ENCODE results near the gene ZC3H11A.

Gene ZC3H11A

GRCh38 chr1:203799971-203800370 lies 4.5 kb downstream of the ZC3H11A start:
- H3K4me2 ChIP-seq: no peak overlapping the region
- H3K27ac ChIP-seq: no peak overlapping the region
- H3K9ac ChIP-seq: no peak overlapping the region
- no peak overlapping the region for H3K4me3 ChIP-seq (IDR thresholded peaks at IDR 0.05; ENCODE audit: insufficient read depth, low read depth, low read length)
- H4K20me1 ChIP-seq (ENCODE audit: insufficient read depth): peaks cover 11% of the 10 kb centered on the region; the same call in 1 of the 2 replicates
- no peak overlapping the region for H2AFZ ChIP-seq (ENCODE audit: low read depth)
- H3K79me2 ChIP-seq (ENCODE audit: insufficient read depth, low read depth): peaks cover 88% of the 10 kb centered on the region
- peaks cover 40% of the 10 kb centered on the region for H3K4me1 ChIP-seq (ENCODE audit: low read depth, poor library complexity, severe bottlenecking)
- TF ChIP-seq, protein P1, sequence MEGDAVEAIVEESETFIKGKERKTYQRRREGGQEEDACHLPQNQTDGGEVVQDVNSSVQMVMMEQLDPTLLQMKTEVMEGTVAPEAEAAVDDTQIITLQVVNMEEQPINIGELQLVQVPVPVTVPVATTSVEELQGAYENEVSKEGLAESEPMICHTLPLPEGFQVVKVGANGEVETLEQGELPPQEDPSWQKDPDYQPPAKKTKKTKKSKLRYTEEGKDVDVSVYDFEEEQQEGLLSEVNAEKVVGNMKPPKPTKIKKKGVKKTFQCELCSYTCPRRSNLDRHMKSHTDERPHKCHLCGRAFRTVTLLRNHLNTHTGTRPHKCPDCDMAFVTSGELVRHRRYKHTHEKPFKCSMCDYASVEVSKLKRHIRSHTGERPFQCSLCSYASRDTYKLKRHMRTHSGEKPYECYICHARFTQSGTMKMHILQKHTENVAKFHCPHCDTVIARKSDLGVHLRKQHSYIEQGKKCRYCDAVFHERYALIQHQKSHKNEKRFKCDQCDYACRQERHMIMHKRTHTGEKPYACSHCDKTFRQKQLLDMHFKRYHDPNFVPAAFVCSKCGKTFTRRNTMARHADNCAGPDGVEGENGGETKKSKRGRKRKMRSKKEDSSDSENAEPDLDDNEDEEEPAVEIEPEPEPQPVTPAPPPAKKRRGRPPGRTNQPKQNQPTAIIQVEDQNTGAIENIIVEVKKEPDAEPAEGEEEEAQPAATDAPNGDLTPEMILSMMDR (conservative IDR thresholded peaks at IDR 0.05; ENCODE audit: low read depth, low read length): no peak
- peaks cover 11% of the 10 kb centered on the region; the same call in 1 of the 2 replicates for H3K36me3 ChIP-seq (ENCODE audit: insufficient read depth)
- no peaks in the 10 kb centered on the region for H3K27me3 ChIP-seq (ENCODE audit: insufficient read depth, low read depth)

DNA sequence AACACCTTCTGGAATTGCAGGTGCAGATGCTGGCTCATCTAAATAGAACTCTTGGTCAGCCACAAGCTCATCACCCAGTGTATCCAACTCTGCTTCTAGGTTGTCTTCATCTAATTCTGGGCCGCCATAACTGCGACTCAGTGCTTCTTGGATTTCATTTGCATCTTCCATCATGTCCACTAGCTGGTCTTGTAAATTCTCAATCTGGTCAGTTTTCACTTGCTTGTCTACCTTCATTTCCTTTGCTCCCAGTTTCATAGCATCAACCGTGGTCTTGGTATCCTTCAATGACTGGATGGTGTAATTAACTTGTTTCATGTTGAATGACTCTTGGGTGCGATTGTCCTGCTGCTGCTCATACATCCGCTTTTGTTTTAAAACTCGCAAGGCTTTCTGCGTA lies 10.3 kb downstream of the ZC3H11A start:
- no peak overlapping the region for H3K9ac ChIP-seq
- H3K36me3 ChIP-seq (ENCODE audit: insufficient read depth): peaks cover 5% of the 10 kb centered on the region; the same call in 1 of the 2 replicates
- TF ChIP-seq, protein P1 (conservative IDR thresholded peaks at IDR 0.05; ENCODE audit: low read depth, low read length): no peak
- H2AFZ ChIP-seq (ENCODE audit: low read depth): no peak overlapping the region
- H3K27ac ChIP-seq: no peak overlapping the region
- no peak overlapping the region for H3K4me3 ChIP-seq (IDR thresholded peaks at IDR 0.05; ENCODE audit: insufficient read depth, low read depth, low read length)
- H3K27me3 ChIP-seq (ENCODE audit: insufficient read depth, low read depth): no peaks in the 10 kb centered on the region
- peaks cover 6% of the 10 kb centered on the region for H3K4me1 ChIP-seq (ENCODE audit: low read depth, poor library complexity, severe bottlenecking)
- peaks cover 87% of the 10 kb centered on the region for H3K79me2 ChIP-seq (ENCODE audit: insufficient read depth, low read depth)
- H4K20me1 ChIP-seq (ENCODE audit: insufficient read depth): peaks cover 3% of the 10 kb centered on the region; the same call in 1 of the 2 replicates
- no peak overlapping the region for H3K4me2 ChIP-seq

GRCh38 chr1:203807196-203807595 lies 11.8 kb downstream of the ZC3H11A start:
- Histone ChIP-seq H3K27ac (no peak overlapping the region), H3K4me3 (IDR thresholded peaks at IDR 0.05; ENCODE audit: insufficient read depth, low read depth, low read length) (no peak overlapping the region), H3K79me2 (ENCODE audit: insufficient read depth, low read depth) (peaks cover 87% of the 10 kb centered on the region), H3K4me1 (ENCODE audit: low read depth, poor library complexity, severe bottlenecking) (no peaks in the 10 kb centered on the region), H4K20me1 (ENCODE audit: insufficient read depth) (peaks cover 3% of the 10 kb centered on the region; the same call in 1 of the 2 replicates), H3K9ac (no peak overlapping the region), H2AFZ (ENCODE audit: low read depth) (no peak overlapping the region), H3K27me3 (ENCODE audit: insufficient read depth, low read depth) (no peaks in the 10 kb centered on the region), H3K36me3 (ENCODE audit: insufficient read depth) (peaks cover 5% of the 10 kb centered on the region; the same call in 1 of the 2 replicates), H3K4me2 (no peak overlapping the region)
- TF ChIP-seq, protein P1 (conservative IDR thresholded peaks at IDR 0.05; ENCODE audit: low read depth, low read length): no peak

DNA sequence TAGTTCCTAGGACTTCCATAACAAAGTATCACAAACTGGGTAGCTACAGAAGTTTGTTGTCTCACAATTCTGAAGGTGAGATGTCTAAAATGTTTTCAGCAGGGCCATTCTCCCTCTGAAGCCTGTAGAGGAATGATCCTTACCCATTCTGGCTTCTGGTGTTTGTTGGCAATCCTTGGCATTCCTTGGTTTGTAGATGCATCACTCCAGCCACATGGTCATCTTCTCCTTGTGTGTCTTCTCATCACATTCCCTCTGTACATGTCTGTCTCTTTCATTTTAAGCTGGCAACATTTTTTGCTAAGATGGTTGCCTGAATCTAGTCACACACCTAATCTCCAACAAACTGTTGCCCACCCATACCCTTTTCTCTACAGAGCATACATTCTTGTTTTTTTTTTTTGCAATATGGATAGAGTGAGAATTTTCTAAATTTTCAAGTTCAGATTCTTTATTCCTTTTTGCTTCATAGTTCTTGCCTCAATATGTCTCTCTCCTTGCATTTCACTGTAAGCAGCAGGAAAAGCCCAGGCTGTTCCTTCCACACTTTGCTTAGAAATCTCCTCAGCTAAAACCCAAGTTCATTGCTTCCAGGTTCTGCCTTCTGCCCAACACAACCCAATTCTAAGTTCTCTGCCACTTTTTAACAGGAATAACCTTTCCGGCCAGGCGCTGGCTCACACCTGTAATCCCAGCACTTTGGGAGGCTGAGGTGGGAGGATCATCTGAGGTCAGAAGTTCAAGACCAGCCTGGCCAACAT lies 18.3 kb downstream of the ZC3H11A start:
- Histone ChIP-seq H3K4me2 (no peak overlapping the region), H3K4me1 (ENCODE audit: low read depth, poor library complexity, severe bottlenecking) (no peaks in the 10 kb centered on the region), H4K20me1 (ENCODE audit: insufficient read depth) (no peaks in the 10 kb centered on the region), H3K79me2 (ENCODE audit: insufficient read depth, low read depth) (peaks cover 54% of the 10 kb centered on the region), H2AFZ (ENCODE audit: low read depth) (no peak overlapping the region), H3K27me3 (ENCODE audit: insufficient read depth, low read depth) (no peaks in the 10 kb centered on the region), H3K4me3 (IDR thresholded peaks at IDR 0.05; ENCODE audit: insufficient read depth, low read depth, low read length) (no peak overlapping the region), H3K9ac (no peak overlapping the region), H3K36me3 (ENCODE audit: insufficient read depth) (peaks cover 11% of the 10 kb centered on the region; the same call in 1 of the 2 replicates), H3K27ac (no peak overlapping the region)
- TF ChIP-seq, protein P1 (conservative IDR thresholded peaks at IDR 0.05; ENCODE audit: low read depth, low read length): no peak
